GF-D8 (cell line): ENCODE results near the gene MRPL9.

Experiments
- DNase-seq: peaks from one replicate; lab custom pipeline; 2025; lab: John Stamatoyannopoulos, UW

The MRPL9 gene

DNA sequence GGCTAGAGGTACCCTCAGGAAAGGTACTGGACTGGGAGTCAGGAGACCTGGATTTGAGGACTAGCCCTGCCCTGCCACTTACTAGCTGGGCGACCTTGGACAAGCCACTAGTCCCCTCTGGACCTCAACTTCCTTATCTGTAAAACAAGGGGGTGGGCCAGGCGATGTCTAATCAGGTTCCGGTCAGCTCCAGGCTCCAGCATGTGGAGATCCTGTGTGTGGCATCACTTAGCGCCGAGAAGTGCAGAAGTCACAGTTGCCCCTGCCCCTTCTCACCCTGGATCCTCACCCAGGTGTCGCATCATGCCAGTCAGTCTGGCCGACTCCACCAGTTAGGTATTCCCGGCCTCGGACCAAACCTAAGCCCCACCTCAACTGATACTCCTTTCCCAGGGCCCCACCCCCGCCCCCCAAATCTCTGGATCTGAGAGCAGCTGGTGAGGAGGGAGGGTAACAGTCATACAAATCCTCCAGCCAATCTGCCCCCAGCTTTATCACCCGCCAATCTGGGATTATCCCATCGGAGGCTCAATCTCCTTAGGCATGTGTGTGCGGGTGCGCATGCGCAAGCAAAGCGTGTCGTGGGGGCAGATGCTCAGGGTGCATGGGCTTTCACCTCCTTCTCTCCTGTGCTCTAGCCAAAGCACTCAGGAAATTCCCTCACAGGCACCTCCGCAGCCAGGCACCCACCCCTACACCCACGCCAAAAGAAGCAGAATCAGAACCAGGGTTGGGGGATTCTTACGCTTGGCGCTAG lies 52.1 kb downstream of the MRPL9 start:
- no peak for DNase-seq

- no peak for DNase-seq
Measured at GRCh38 chr1:151710187-151710840, 53.0 kb downstream of the MRPL9 start.
